Keratinocyte (primary cell): ENCODE measurements around the gene CMSS1. TPM values are rescaled to one million over a fixed set of nuclear protein-coding genes. Genes with fewer than 3 reads are reported as not detected.

ENCODE experiments used
- DNase-seq: peaks from one replicate; pipeline ENCODE4 v3.0.0-alpha.2; 2011; ENCODE audit warnings: low read depth, missing footprints, low spot score
- FAIRE-seq: peaks from 2 replicates; lab custom pipeline; 2011; peaks lifted over from hg19 to GRCh38; lab: Jason Lieb, UNC
- H2AFZ ChIP-seq: 2 replicates; pipeline ENCODE4 v1.6.0; 2012; ENCODE audit warnings: low read length, control low read depth, inconsistent platforms; ENCODE audit not compliant: control insufficient read depth
- H3K27ac ChIP-seq: 2 replicates; pipeline ENCODE4 v1.5.1; 2011; ENCODE audit warnings: low read length; ENCODE audit not compliant: control insufficient read depth, insufficient read depth
- H3K27me3 ChIP-seq: 3 replicates; pipeline ENCODE4 v1.6.0; 2011; ENCODE audit warnings: low read length; ENCODE audit not compliant: control insufficient read depth, insufficient read depth; ENCODE audit errors: extremely low read depth
- H3K36me3 ChIP-seq, 2 experiments: 2 replicates in 1 of 2; 3 replicates in 1 of 2; pipeline ENCODE4 v1.5.1; 2011; ENCODE audit warnings: low read length in 2 of 2, mild to moderate bottlenecking in 1 of 2; ENCODE audit not compliant: control insufficient read depth in 2 of 2, insufficient read depth in 2 of 2; ENCODE audit errors: extremely low read depth in 1 of 2
- H3K4me1 ChIP-seq: 3 replicates; pipeline ENCODE4 v1.5.1; 2011; ENCODE audit warnings: low read length; ENCODE audit not compliant: control insufficient read depth, insufficient read depth; ENCODE audit errors: extremely low read depth
- H3K4me2 ChIP-seq: 3 replicates; pipeline ENCODE4 v1.6.0; 2011; ENCODE audit warnings: low read depth, low read length; ENCODE audit not compliant: control insufficient read depth, insufficient read depth; ENCODE audit errors: extremely low read depth
- H3K4me3 ChIP-seq, 3 experiments: fragments of 200-600 bp in 1 of 3; sonication (generic) in 1 of 3; 2 replicates in 2 of 3; 3 replicates in 1 of 3; pipeline ENCODE4 v1.5.1; 2011 to 2016; ENCODE audit warnings: low read length in 3 of 3, mild to moderate bottlenecking in 3 of 3, control low read depth in 2 of 3, inconsistent platforms in 1 of 3, low read depth in 1 of 3, mixed read lengths in 1 of 3, mixed run types in 1 of 3, moderate library complexity in 1 of 3; ENCODE audit not compliant: control insufficient read depth in 2 of 3, insufficient read depth in 2 of 3; ENCODE audit errors: extremely low read depth in 1 of 3
- H3K79me2 ChIP-seq: 2 replicates; pipeline ENCODE4 v1.6.0; 2012; ENCODE audit warnings: low read length; ENCODE audit not compliant: control insufficient read depth, insufficient read depth
- H3K9ac ChIP-seq: 3 replicates; pipeline ENCODE4 v1.6.0; 2011; ENCODE audit warnings: low read length; ENCODE audit not compliant: control insufficient read depth, insufficient read depth; ENCODE audit errors: extremely low read depth
- H3K9me1 ChIP-seq: 3 replicates; pipeline ENCODE4 v1.6.0; 2011; ENCODE audit warnings: low read length; ENCODE audit not compliant: control insufficient read depth, insufficient read depth; ENCODE audit errors: extremely low read depth
- H3K9me3 ChIP-seq: 2 replicates; pipeline ENCODE4 v1.5.1; 2012; ENCODE audit warnings: low read depth, low read length; ENCODE audit not compliant: control insufficient read depth
- H4K20me1 ChIP-seq: 3 replicates; pipeline ENCODE4 v1.6.0; 2011; ENCODE audit warnings: low read length; ENCODE audit not compliant: control insufficient read depth, insufficient read depth; ENCODE audit errors: extremely low read depth
- CTCF ChIP-seq, 3 experiments: IDR thresholded peaks in 1 of 3; conservative IDR thresholded peaks in 1 of 3; optimal IDR thresholded peaks in 1 of 3; 2 replicates in 2 of 3; 3 replicates in 1 of 3; pipeline versions ENCODE3 to v1.5.1; 2011; ENCODE audit warnings: low read length in 3 of 3, mild to moderate bottlenecking in 3 of 3, moderate library complexity in 2 of 3, control low read depth in 1 of 3, inconsistent platforms in 1 of 3; ENCODE audit not compliant: insufficient read depth in 2 of 3; ENCODE audit errors: extremely low read depth in 1 of 3
- EZH2 ChIP-seq: IDR thresholded peaks from one replicate; pipeline ENCODE4 v1.6.1; 2012; ENCODE audit warnings: inconsistent platforms, mild to moderate bottlenecking, low read length, moderate library complexity
- dilution Hi-C: fragments of 300-500 bp; cut with MboI; formaldehyde crosslinking; loops from one replicate; pipeline ENCODE4 v1.7.0; 2020; ENCODE audit warnings: low sequenced_read_pairs; ENCODE audit not compliant: extremely low pct_ligation_motif_present
- polyA plus RNA-seq, 5 experiments: library from polyadenylated mRNA; depleted of rRNA in 3 of 5; stranded (reverse) in 3 of 5; stranded (forward) in 1 of 5; unstranded in 1 of 5; fragments of >200 nt; gene quantifications; 1 replicate in 1 of 5; 2 replicates in 3 of 5; 3 replicates in 1 of 5; pipeline versions ENCODE4 v1.2.1 to v1.2.3, GENCODE V29; 2011 to 2012; ENCODE audit warnings: missing spikeins in 2 of 5, low read depth in 1 of 5, low replicate concordance in 1 of 5

The CMSS1 gene
- polyA plus RNA-seq, 1 donor (not counting 4 experiments of a cell fraction or from before 2014, with no cell fraction given), result 37.2 TPM

- Histone ChIP-seq H3K4me3 (no peak overlapping the region), H3K9me1 (no peaks in the 10 kb centered on the region), H3K36me3 (no peaks in the 10 kb centered on the region), H3K9ac (no peak overlapping the region), H3K4me2 (no peak overlapping the region), H3K4me1 (no peaks in the 10 kb centered on the region), H3K27ac (no peak overlapping the region), H3K27me3 (no peaks in the 10 kb centered on the region), H3K9me3 (no peaks in the 10 kb centered on the region), H2AFZ (no peak overlapping the region), H3K79me2 (no peaks in the 10 kb centered on the region), H4K20me1 (no peaks in the 10 kb centered on the region)
- dilution Hi-C loops, result no loop called here
- FAIRE-seq, result no peak
- no peak for DNase-seq
- TF ChIP-seq EZH2 (no peak), CTCF (optimal IDR thresholded peaks at IDR 0.05 in 1 of 3, IDR thresholded peaks at IDR 0.05 in 1 of 3, conservative IDR thresholded peaks at IDR 0.05 in 1 of 3; ENCODE audit: extremely low read depth in 1 of 3, insufficient read depth in 2 of 3, low read length in 3 of 3) (no peak)
Measured at GRCh38 chr3:100206687-100207086, 389.0 kb downstream of the CMSS1 start.

GRCh38 chr3:100207886-100208285 lies 390.2 kb downstream of the CMSS1 start:
- Histone ChIP-seq H3K27me3 (no peaks in the 10 kb centered on the region), H4K20me1 (no peaks in the 10 kb centered on the region), H3K9ac (no peak overlapping the region), H3K4me1 (no peaks in the 10 kb centered on the region), H3K9me3 (no peaks in the 10 kb centered on the region), H3K27ac (no peak overlapping the region), H3K4me3 (no peak overlapping the region), H3K4me2 (no peak overlapping the region), H3K79me2 (no peaks in the 10 kb centered on the region), H3K9me1 (no peaks in the 10 kb centered on the region), H2AFZ (no peak overlapping the region), H3K36me3 (no peaks in the 10 kb centered on the region)
- FAIRE-seq (no peak), DNase-seq (no peak)
- TF ChIP-seq CTCF (optimal IDR thresholded peaks at IDR 0.05 in 1 of 3, IDR thresholded peaks at IDR 0.05 in 1 of 3, conservative IDR thresholded peaks at IDR 0.05 in 1 of 3; ENCODE audit: extremely low read depth in 1 of 3, insufficient read depth in 2 of 3, low read length in 3 of 3), result no peak
- dilution Hi-C loops, result no loop called here
